H9 (cell line): Measurements from ENCODE around the gene CNBD2. TPM values are rescaled to one million over a fixed set of nuclear protein-coding genes. Genes with fewer than 3 reads are reported as not detected.

Source experiments
- DNase-seq: peaks from one replicate; pipeline ENCODE4 v3.0.0-alpha.2; 2017
- H2AFZ ChIP-seq: one replicate; pipeline ENCODE4 v1.6.1; 2013; ENCODE audit warnings: mild to moderate bottlenecking, low read length, control low read depth, moderate library complexity
- H2AK5ac ChIP-seq: 2 replicates; pipeline ENCODE4 v1.6.1; 2013; ENCODE audit warnings: low read length, control low read depth, mixed read lengths; ENCODE audit not compliant: insufficient read length
- H2BK120ac ChIP-seq: one replicate; pipeline ENCODE4 v1.6.1; 2013; ENCODE audit warnings: low read depth, mild to moderate bottlenecking, low read length, control low read depth, inconsistent platforms; ENCODE audit not compliant: poor library complexity, severe bottlenecking
- H2BK12ac ChIP-seq: 2 replicates; pipeline ENCODE4 v1.6.1; 2013; ENCODE audit warnings: low read length, control low read depth, mixed read lengths, low read depth; ENCODE audit not compliant: insufficient read length
- H2BK15ac ChIP-seq: 2 replicates; pipeline ENCODE4 v1.6.1; 2013; ENCODE audit warnings: low read depth, low read length, control low read depth
- H2BK20ac ChIP-seq: one replicate; pipeline ENCODE4 v1.6.1; 2013; ENCODE audit warnings: low read depth, mild to moderate bottlenecking, low read length, control low read depth, inconsistent platforms; ENCODE audit not compliant: poor library complexity, severe bottlenecking
- H2BK5ac ChIP-seq: 2 replicates; pipeline ENCODE4 v1.6.1; 2013; ENCODE audit warnings: low read length, control low read depth, mixed read lengths; ENCODE audit not compliant: insufficient read length
- H3K14ac ChIP-seq: 2 replicates; pipeline ENCODE4 v1.6.1; 2013; ENCODE audit warnings: low read length, control low read depth; ENCODE audit not compliant: insufficient read depth
- H3K18ac ChIP-seq: 2 replicates; pipeline ENCODE4 v1.6.1; 2013; ENCODE audit warnings: low read depth, mild to moderate bottlenecking, mixed read lengths, low read length, control low read depth; ENCODE audit not compliant: insufficient read length
- H3K23ac ChIP-seq: 2 replicates; pipeline ENCODE4 v1.6.1; 2013; ENCODE audit warnings: low read length, control low read depth, mixed read lengths, low read depth; ENCODE audit not compliant: insufficient read length
- H3K23me2 ChIP-seq: 2 replicates; pipeline ENCODE4 v1.6.1; 2013; ENCODE audit warnings: low read depth, mild to moderate bottlenecking, mixed read lengths, low read length, control low read depth; ENCODE audit not compliant: insufficient read length, poor library complexity, severe bottlenecking
- H3K27ac ChIP-seq: 2 replicates; pipeline ENCODE4 v1.5.1; 2013; ENCODE audit warnings: low read length, control low read depth, mixed read lengths, low read depth; ENCODE audit not compliant: insufficient read length
- H3K27me3 ChIP-seq: 2 replicates; pipeline ENCODE4 v1.6.1; 2013; ENCODE audit warnings: low read length, control low read depth, inconsistent platforms; ENCODE audit not compliant: insufficient read depth
- H3K4ac ChIP-seq: 2 replicates; pipeline ENCODE4 v1.6.1; 2013; ENCODE audit warnings: low read depth, mild to moderate bottlenecking, control low read depth, inconsistent platforms, low read length, moderate library complexity
- H3K4me1 ChIP-seq: 2 replicates; pipeline ENCODE4 v1.6.1; 2013; ENCODE audit warnings: low read length, control low read depth, inconsistent platforms; ENCODE audit not compliant: insufficient read depth
- H3K4me2 ChIP-seq: 2 replicates; pipeline ENCODE4 v1.6.1; 2013; ENCODE audit warnings: low read length, control low read depth, mixed read lengths; ENCODE audit not compliant: insufficient read length, insufficient read depth
- H3K56ac ChIP-seq: 2 replicates; pipeline ENCODE4 v1.6.1; 2013; ENCODE audit warnings: low read depth, mild to moderate bottlenecking, mixed read lengths, low read length, control low read depth; ENCODE audit not compliant: insufficient read length
- H3K79me1 ChIP-seq: 2 replicates; pipeline ENCODE4 v1.6.1; 2013; ENCODE audit warnings: low read depth, mild to moderate bottlenecking, moderate library complexity, low read length, control low read depth, inconsistent platforms; ENCODE audit not compliant: insufficient read depth, poor library complexity, severe bottlenecking
- H3K79me2 ChIP-seq: 2 replicates; pipeline ENCODE4 v1.6.1; 2013; ENCODE audit warnings: low read length, control low read depth, inconsistent platforms; ENCODE audit not compliant: insufficient read depth
- H3K9ac ChIP-seq: 2 replicates; pipeline ENCODE4 v1.6.1; 2013; ENCODE audit warnings: low read length, control low read depth, mixed read lengths; ENCODE audit not compliant: insufficient read length; ENCODE audit errors: extremely low read depth
- H3K9me3 ChIP-seq: one replicate; pipeline ENCODE4 v1.6.1; 2013; ENCODE audit warnings: low read depth, low read length, inconsistent platforms; ENCODE audit not compliant: control insufficient read depth
- H3T11ph ChIP-seq: one replicate; pipeline ENCODE4 v1.6.1; 2013; ENCODE audit warnings: mild to moderate bottlenecking, low read length, control low read depth, inconsistent platforms
- H4K20me1 ChIP-seq: one replicate; pipeline ENCODE4 v1.6.1; 2013; ENCODE audit not compliant: control insufficient read depth, insufficient read length, insufficient read depth
- H4K5ac ChIP-seq: 2 replicates; pipeline ENCODE4 v1.6.1; 2013; ENCODE audit warnings: low read depth, mild to moderate bottlenecking, mixed read lengths, low read length, control low read depth; ENCODE audit not compliant: insufficient read length
- H4K8ac ChIP-seq: replicated peaks from 2 replicates; pipeline ENCODE4 v1.6.1; 2013; ENCODE audit warnings: low read length, control low read depth, mixed read lengths, low read depth; ENCODE audit not compliant: insufficient read length
- H4K91ac ChIP-seq: 2 replicates; pipeline ENCODE4 v1.6.1; 2013; ENCODE audit warnings: low read depth, mild to moderate bottlenecking, moderate library complexity, mixed read lengths, low read length, control low read depth; ENCODE audit not compliant: insufficient read length
- H3K27ac Mint-ChIP-seq, 3 experiments: 2 replicates in 2 of 3; 3 replicates in 1 of 3; pipeline ENCODE4 v1.8.0; 2020 to 2021; ENCODE audit warnings: mixed read lengths in 3 of 3, mild to moderate bottlenecking in 1 of 3, moderate library complexity in 1 of 3
- H3K27me3 Mint-ChIP-seq: 2 replicates; pipeline ENCODE4 v1.8.0; 2021; ENCODE audit warnings: low read depth, mild to moderate bottlenecking, moderate library complexity, mixed read lengths
- H3K36me3 Mint-ChIP-seq, 3 experiments: 2 replicates in 2 of 3; 3 replicates in 1 of 3; pipeline ENCODE4 v1.8.0; 2020 to 2021; ENCODE audit warnings: low read depth in 3 of 3, mixed read lengths in 3 of 3; ENCODE audit not compliant: insufficient read depth in 1 of 3
- H3K4me1 Mint-ChIP-seq, 2 experiments: 2 replicates each; pipeline ENCODE4 v1.8.0; 2020; ENCODE audit warnings: mixed read lengths in 2 of 2
- H3K4me3 Mint-ChIP-seq, 2 experiments: 2 replicates in 1 of 2; 3 replicates in 1 of 2; pipeline ENCODE4 v1.8.0; 2020 to 2021; ENCODE audit warnings: mild to moderate bottlenecking in 2 of 2, mixed read lengths in 2 of 2, moderate library complexity in 1 of 2
- H3K9me3 Mint-ChIP-seq, 2 experiments: 2 replicates in 1 of 2; 3 replicates in 1 of 2; pipeline ENCODE4 v1.8.0; 2020; ENCODE audit warnings: mild to moderate bottlenecking in 2 of 2, mixed read lengths in 2 of 2, moderate library complexity in 1 of 2
- WGBS: extraction: QIAGEN DNeasy Blood & Tissue Kit; methylation state at CpG from one replicate; pipeline ENCODE4 v1.1.7; 2013; ENCODE audit warnings: missing lambda C conversion rate, low lambda C conversion rate, mixed read lengths; ENCODE audit not compliant: insufficient read length; ENCODE audit errors: extremely low coverage; 5-methylcytosine and 5-hydroxymethylcytosine counted together
- total RNA-seq: library from RNA; stranded (reverse); gene quantifications from 2 replicates; pipeline ENCODE4 v1.2.1, GENCODE V29; 2021
- TF ChIP-seq, protein P1 (sequence below): fragments of 200-600 bp; sonication (generic); conservative IDR thresholded peaks from 3 replicates; pipeline ENCODE4 v1.8.0; 2021; ENCODE audit warnings: antibody characterized with exemption, mild to moderate bottlenecking

Gene CNBD2
- total RNA-seq, 1 experiment from 2014 or later = 3.1 TPM

DNA sequence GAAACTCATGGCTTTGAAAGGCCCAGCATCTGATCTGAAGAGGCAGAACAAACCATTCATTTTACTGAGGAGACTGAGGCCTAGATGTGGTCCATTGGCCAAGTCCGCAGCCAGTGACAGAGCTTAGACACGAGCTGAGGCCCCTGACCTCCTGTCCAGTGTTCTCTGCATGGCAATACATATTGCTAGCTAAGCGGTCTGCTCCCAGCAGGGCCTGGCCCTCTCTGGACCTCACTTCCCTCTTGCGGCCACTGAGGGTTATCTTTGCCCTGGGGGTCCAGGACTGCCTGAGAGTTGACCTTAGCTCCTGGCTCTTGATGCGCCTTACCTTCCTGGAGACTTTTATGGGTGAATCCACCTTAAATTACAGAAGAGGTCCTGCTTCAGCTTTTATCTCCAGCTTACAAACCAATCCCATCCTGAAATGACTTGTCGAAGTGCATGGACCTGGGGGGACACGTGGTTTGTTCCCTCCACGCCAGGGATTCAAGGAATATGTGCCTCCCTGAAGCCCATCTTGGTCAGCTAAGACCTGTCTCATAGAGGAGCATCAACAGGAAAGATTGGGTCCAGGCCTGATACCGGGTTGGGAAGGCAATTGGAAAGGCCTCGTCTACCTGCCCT, 75.6 kb downstream of the CNBD2 start:
- Histone ChIP-seq H3K79me1 (no peaks in the 10 kb centered on the region), H3K27ac (no peak overlapping the region), H2BK15ac (no peak overlapping the region), H4K20me1 (no peaks in the 10 kb centered on the region), H2BK12ac (no peak overlapping the region), H3K56ac (no peak overlapping the region), H3K9me3 (no peaks in the 10 kb centered on the region), H3T11ph (no peak overlapping the region), H3K18ac (no peak overlapping the region), H2AK5ac (no peak overlapping the region), H3K23ac (no peak overlapping the region), H2BK5ac (no peak overlapping the region), H3K23me2 (no peaks in the 10 kb centered on the region), H2BK20ac (no peak overlapping the region), H3K9ac (no peak overlapping the region), H4K91ac (no peak overlapping the region), H3K4me1 (no peaks in the 10 kb centered on the region), H3K4ac (no peak overlapping the region), H3K14ac (no peak overlapping the region), H4K5ac (no peak overlapping the region), H4K8ac (no peak overlapping the region), H3K27me3 (no peaks in the 10 kb centered on the region), H3K4me2 (no peak overlapping the region), H3K79me2 (peaks cover 4% of the 10 kb centered on the region; the same call in 1 of the 2 replicates), H2AFZ (no peak overlapping the region), H2BK120ac (no peak overlapping the region)
- no peak for DNase-seq
- peaks cover 9 to 17% (median 16%) of the 10 kb centered on the region in 3 experiments; a peak in 6 of 7 replicates for H3K36me3 Mint-ChIP-seq
- H3K27me3 Mint-ChIP-seq = no peaks in the 10 kb centered on the region; the same call in 1 of the 2 replicates
- H3K9me3 Mint-ChIP-seq = no peaks in the 10 kb centered on the region
- WGBS = no CpG with 5 or more reads among the region's 10 CpGs
- peaks cover 16 to 22% of the 10 kb centered on the region in 2 experiments for H3K4me1 Mint-ChIP-seq
- peak overlapping the region in 1 of 3 experiments; percentile 50; a peak in 1 of 7 replicates for H3K27ac Mint-ChIP-seq
- TF ChIP-seq, protein P1, sequence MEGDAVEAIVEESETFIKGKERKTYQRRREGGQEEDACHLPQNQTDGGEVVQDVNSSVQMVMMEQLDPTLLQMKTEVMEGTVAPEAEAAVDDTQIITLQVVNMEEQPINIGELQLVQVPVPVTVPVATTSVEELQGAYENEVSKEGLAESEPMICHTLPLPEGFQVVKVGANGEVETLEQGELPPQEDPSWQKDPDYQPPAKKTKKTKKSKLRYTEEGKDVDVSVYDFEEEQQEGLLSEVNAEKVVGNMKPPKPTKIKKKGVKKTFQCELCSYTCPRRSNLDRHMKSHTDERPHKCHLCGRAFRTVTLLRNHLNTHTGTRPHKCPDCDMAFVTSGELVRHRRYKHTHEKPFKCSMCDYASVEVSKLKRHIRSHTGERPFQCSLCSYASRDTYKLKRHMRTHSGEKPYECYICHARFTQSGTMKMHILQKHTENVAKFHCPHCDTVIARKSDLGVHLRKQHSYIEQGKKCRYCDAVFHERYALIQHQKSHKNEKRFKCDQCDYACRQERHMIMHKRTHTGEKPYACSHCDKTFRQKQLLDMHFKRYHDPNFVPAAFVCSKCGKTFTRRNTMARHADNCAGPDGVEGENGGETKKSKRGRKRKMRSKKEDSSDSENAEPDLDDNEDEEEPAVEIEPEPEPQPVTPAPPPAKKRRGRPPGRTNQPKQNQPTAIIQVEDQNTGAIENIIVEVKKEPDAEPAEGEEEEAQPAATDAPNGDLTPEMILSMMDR = no peak
- H3K4me3 Mint-ChIP-seq = no peak overlapping the region
